Measurements from ENCODE around the gene TNPO2. TPM values are rescaled to one million over a fixed set of nuclear protein-coding genes. Genes with fewer than 3 reads are reported as not detected.

Gene TNPO2
- total and polyA plus RNA-seq, 2 of the 13 experiments (the other 11 are each of a cell fraction or from before 2014, with no cell fraction given): 31.7 to 61.0 TPM

GRCh38 chr19:12736995-12737834 lies 13.5 kb upstream of the TNPO2 start, which contains the start of gene GET3 (continued):
- no peak for TF ChIP-seq LBX2 (CRISPR knock-in tag; IDR thresholded peaks at IDR 0.05; ENCODE audit: borderline replicate concordance)
- TF ChIP-seq ZC3H13 (CRISPR knock-in tag; IDR thresholded peaks at IDR 0.05): 0 out of 2 replicates have a peak, but pooled peaks have one; percentile 14
- no peak for TF ChIP-seq ZFP41 (CRISPR knock-in tag; IDR thresholded peaks at IDR 0.05; ENCODE audit: borderline replicate concordance)
- no peak for TF ChIP-seq FUBP1 (CRISPR knock-in tag; IDR thresholded peaks at IDR 0.05; ENCODE audit: borderline replicate concordance)
- TF ChIP-seq ZNF33B (CRISPR knock-in tag; IDR thresholded peaks at IDR 0.05): no peak
- TF ChIP-seq MYNN (CRISPR knock-in tag; IDR thresholded peaks at IDR 0.05; ENCODE audit: low read depth): no peak
- TF ChIP-seq ZMYM2 (CRISPR knock-in tag; IDR thresholded peaks at IDR 0.05): no peak
- 0 out of 2 replicates have a peak, but pooled peaks have one; percentile 38 for TF ChIP-seq SP4 (CRISPR knock-in tag; IDR thresholded peaks at IDR 0.05)
- TF ChIP-seq TEAD2 (CRISPR knock-in tag; IDR thresholded peaks at IDR 0.05): no peak
- no peak for TF ChIP-seq THYN1 (CRISPR knock-in tag; IDR thresholded peaks at IDR 0.05; ENCODE audit: borderline replicate concordance, low read depth)
- no peak for TF ChIP-seq KLF16 (CRISPR knock-in tag; IDR thresholded peaks at IDR 0.05)
- no peak for TF ChIP-seq ZNF451 (CRISPR knock-in tag; IDR thresholded peaks at IDR 0.05)
- TF ChIP-seq, protein P1, sequence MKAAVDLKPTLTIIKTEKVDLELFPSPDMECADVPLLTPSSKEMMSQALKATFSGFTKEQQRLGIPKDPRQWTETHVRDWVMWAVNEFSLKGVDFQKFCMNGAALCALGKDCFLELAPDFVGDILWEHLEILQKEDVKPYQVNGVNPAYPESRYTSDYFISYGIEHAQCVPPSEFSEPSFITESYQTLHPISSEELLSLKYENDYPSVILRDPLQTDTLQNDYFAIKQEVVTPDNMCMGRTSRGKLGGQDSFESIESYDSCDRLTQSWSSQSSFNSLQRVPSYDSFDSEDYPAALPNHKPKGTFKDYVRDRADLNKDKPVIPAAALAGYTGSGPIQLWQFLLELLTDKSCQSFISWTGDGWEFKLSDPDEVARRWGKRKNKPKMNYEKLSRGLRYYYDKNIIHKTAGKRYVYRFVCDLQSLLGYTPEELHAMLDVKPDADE (CRISPR knock-in tag; IDR thresholded peaks at IDR 0.05): no peak
- no peak for TF ChIP-seq ZNF253 (CRISPR knock-in tag; IDR thresholded peaks at IDR 0.05; ENCODE audit: borderline replicate concordance)
- TF ChIP-seq SOX6 (IDR thresholded peaks at IDR 0.05): no peak
- TF ChIP-seq SOX6 (CRISPR knock-in tag; IDR thresholded peaks at IDR 0.05): peak; percentile 19; the same call in 1 of the 2 replicates
- TF ChIP-seq DPF2 (CRISPR knock-in tag; IDR thresholded peaks at IDR 0.05; ENCODE audit: borderline replicate concordance, low read depth): no peak
- TF ChIP-seq, protein P2, sequence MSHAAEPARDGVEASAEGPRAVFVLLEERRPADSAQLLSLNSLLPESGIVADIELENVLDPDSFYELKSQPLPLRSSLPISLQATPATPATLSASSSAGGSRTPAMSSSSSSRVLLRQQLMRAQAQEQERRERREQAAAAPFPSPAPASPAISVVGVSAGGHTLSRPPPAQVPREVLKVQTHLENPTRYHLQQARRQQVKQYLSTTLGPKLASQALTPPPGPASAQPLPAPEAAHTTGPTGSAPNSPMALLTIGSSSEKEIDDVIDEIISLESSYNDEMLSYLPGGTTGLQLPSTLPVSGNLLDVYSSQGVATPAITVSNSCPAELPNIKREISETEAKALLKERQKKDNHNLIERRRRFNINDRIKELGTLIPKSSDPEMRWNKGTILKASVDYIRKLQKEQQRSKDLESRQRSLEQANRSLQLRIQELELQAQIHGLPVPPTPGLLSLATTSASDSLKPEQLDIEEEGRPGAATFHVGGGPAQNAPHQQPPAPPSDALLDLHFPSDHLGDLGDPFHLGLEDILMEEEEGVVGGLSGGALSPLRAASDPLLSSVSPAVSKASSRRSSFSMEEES (CRISPR knock-in tag; IDR thresholded peaks at IDR 0.05): peak; percentile 81
- no peak for TF ChIP-seq ZNF850 (CRISPR knock-in tag; conservative IDR thresholded peaks at IDR 0.05)
- TF ChIP-seq ZNF660 (CRISPR knock-in tag; IDR thresholded peaks at IDR 0.05; ENCODE audit: borderline replicate concordance, low read depth): no peak
- no peak for TF ChIP-seq ZBTB21 (CRISPR knock-in tag; IDR thresholded peaks at IDR 0.05)
- no peak for TF ChIP-seq DNMT3B (CRISPR knock-in tag; conservative IDR thresholded peaks at IDR 0.05)
- no peak for TF ChIP-seq SMARCE1 (IDR thresholded peaks at IDR 0.05; ENCODE audit: borderline replicate concordance)
- peak; percentile 36; the same call in 1 of the 2 replicates for TF ChIP-seq CHD2 (IDR thresholded peaks at IDR 0.05; ENCODE audit: low read depth, low read length)
- TF ChIP-seq PLRG1 (conservative IDR thresholded peaks at IDR 0.05): no peak
- no peak for TF ChIP-seq SMARCC2 (IDR thresholded peaks at IDR 0.05)
- no peak for TF ChIP-seq EED (CRISPR knock-in tag; IDR thresholded peaks at IDR 0.05)
